GM13977 (cell line): Measurements from ENCODE around the gene GLT6D1.

Experiments
- DNase-seq: peaks from one replicate; pipeline ENCODE4 v3.0.0; 2012; ENCODE audit warnings: low spot score
- CTCF ChIP-seq: IDR thresholded peaks from 2 replicates; pipeline ENCODE4 v1.5.1; 2012; ENCODE audit warnings: mild to moderate bottlenecking, control low read depth; ENCODE audit not compliant: insufficient read depth; ENCODE audit errors: extremely low read depth, missing control alignments
- in situ Hi-C: fragments of 300-500 bp; cut with MboI; formaldehyde crosslinking; loops from one replicate; pipeline ENCODE4 v1.12.0; 2022; ENCODE audit warnings: low sequenced_read_pairs, low pct_unique_long_range_greater_than_20kb, mixed read lengths, inconsistent platforms; ENCODE audit not compliant: unreplicated experiment

The GLT6D1 gene

GRCh38 chr9:135582966-135583687 lies 56.2 kb downstream of the GLT6D1 start:
- TF ChIP-seq CTCF, result no peak
- in situ Hi-C loops, result no loop called here
- DNase-seq, result no peak

- DNase-seq, result no peak
- in situ Hi-C loops, result no loop called here
- no peak for TF ChIP-seq CTCF
Observed at GRCh38 chr9:135582541-135582940, 56.8 kb downstream of the GLT6D1 start.

GRCh38 chr9:135581636-135582426 lies 57.5 kb downstream of the GLT6D1 start:
- no peak for DNase-seq
- no peak for TF ChIP-seq CTCF
- in situ Hi-C loops, result no loop called here

- DNase-seq, result no peak
- TF ChIP-seq CTCF, result no peak
- in situ Hi-C loops, result no loop called here
Observed at GRCh38 chr9:135580664-135581380, 58.5 kb downstream of the GLT6D1 start.

GRCh38 chr9:135579889-135580660 lies 59.3 kb downstream of the GLT6D1 start:
- in situ Hi-C loops, result no loop called here
- TF ChIP-seq CTCF, result no peak
- no peak for DNase-seq

GRCh38 chr9:135579356-135579755 lies 60.0 kb downstream of the GLT6D1 start:
- no peak for DNase-seq
- in situ Hi-C loops, result no loop called here
- no peak for TF ChIP-seq CTCF
